GM23338 (cell line): ENCODE data around the gene DCST1.

Experiments used
- CREB1 ChIP-seq: fragments of 250-450 bp; sonication (Bioruptor Pico); IDR thresholded peaks from 2 replicates; pipeline ENCODE4 v1.5.0; 2020; ENCODE audit warnings: low read depth, mild to moderate bottlenecking, moderate library complexity
- EZH2 ChIP-seq: fragments of 200-600 bp; sonication (generic); IDR thresholded peaks from one replicate; pipeline ENCODE4 v1.8.0; 2017; ENCODE audit warnings: antibody characterized with exemption, mild to moderate bottlenecking, low read depth; ENCODE audit not compliant: unreplicated experiment
- EZH2phosphoT487 ChIP-seq: fragments of 200-600 bp; sonication (generic); IDR thresholded peaks from one replicate; pipeline ENCODE4 v1.8.1; 2018; ENCODE audit warnings: antibody characterized with exemption; ENCODE audit not compliant: unreplicated experiment
- JUNB ChIP-seq: IDR thresholded peaks from one replicate; pipeline ENCODE4 v1.6.1; 2016; ENCODE audit warnings: antibody characterized with exemption; ENCODE audit not compliant: unreplicated experiment
- POLR2AphosphoS5 ChIP-seq: IDR thresholded peaks from 2 replicates; pipeline ENCODE4 v1.6.1; 2016; ENCODE audit warnings: antibody characterized with exemption, low read depth
- STAT1 ChIP-seq: IDR thresholded peaks from one replicate; pipeline ENCODE4 v1.6.1; 2016; ENCODE audit warnings: antibody characterized with exemption; ENCODE audit not compliant: unreplicated experiment
- ZNF114 ChIP-seq: fragments of 250-450 bp; sonication (Bioruptor Pico); IDR thresholded peaks from 2 replicates; pipeline ENCODE4 v1.5.0; 2020; ENCODE audit warnings: mild to moderate bottlenecking, moderate library complexity
- ZNF331 ChIP-seq: fragments of 250-450 bp; sonication (Bioruptor Pico); IDR thresholded peaks from 2 replicates; pipeline ENCODE4 v1.5.0; 2020; ENCODE audit warnings: low read depth, mild to moderate bottlenecking, moderate library complexity
- TF ChIP-seq, protein P1 (sequence below), 2 experiments: fragments of 200-600 bp in 1 of 2; sonication (generic) in 1 of 2; conservative IDR thresholded peaks; 2 replicates each; pipeline versions ENCODE4 v1.5.1 to v1.6.1; 2016 to 2017; ENCODE audit warnings: antibody characterized with exemption in 2 of 2, low read depth in 2 of 2, mild to moderate bottlenecking in 2 of 2, moderate library complexity in 1 of 2
- TF ChIP-seq, protein P2 (sequence below): IDR thresholded peaks from one replicate; pipeline ENCODE4 v1.6.1; 2018; ENCODE audit warnings: antibody characterized with exemption; ENCODE audit not compliant: unreplicated experiment
- TF ChIP-seq, protein P3 (sequence below): IDR thresholded peaks from 2 replicates; pipeline ENCODE4 v1.6.1; 2016; ENCODE audit warnings: antibody characterized with exemption
- TF ChIP-seq, protein P4 (sequence below): fragments of 250-450 bp; sonication (Bioruptor Pico); IDR thresholded peaks from 2 replicates; pipeline ENCODE4 v1.5.0; 2020; ENCODE audit warnings: mild to moderate bottlenecking, moderate library complexity

DNA sequence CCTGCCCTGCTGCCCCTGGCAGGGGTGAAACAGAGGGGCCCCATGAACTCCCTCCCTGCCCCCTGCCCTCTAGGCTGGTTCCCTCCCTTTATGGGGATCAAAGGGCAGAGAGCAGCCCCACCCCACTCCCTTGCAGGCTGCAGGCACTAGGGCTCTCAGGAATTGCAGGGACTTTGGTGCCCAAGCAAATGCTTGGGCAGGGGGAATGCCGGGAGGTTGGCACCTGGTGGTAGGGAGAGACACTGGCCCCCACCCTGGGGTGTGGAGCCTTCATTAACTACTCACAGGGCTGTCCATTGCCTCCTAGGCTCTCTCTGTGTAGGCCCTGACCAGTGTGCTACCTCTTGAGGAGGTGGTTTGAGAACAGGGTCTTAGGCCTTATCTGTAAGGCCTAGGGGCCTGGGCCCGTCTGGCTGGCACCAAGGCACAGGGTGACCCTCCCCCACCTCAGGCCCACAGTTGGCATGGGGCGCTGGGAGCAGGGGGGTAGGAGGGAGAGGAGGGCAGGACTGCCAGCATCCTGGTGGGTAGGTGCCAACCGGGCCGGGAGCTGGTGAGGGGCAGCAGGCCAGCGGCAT is 26.3 kb upstream of the DCST1 start:
- TF ChIP-seq, protein P1, sequence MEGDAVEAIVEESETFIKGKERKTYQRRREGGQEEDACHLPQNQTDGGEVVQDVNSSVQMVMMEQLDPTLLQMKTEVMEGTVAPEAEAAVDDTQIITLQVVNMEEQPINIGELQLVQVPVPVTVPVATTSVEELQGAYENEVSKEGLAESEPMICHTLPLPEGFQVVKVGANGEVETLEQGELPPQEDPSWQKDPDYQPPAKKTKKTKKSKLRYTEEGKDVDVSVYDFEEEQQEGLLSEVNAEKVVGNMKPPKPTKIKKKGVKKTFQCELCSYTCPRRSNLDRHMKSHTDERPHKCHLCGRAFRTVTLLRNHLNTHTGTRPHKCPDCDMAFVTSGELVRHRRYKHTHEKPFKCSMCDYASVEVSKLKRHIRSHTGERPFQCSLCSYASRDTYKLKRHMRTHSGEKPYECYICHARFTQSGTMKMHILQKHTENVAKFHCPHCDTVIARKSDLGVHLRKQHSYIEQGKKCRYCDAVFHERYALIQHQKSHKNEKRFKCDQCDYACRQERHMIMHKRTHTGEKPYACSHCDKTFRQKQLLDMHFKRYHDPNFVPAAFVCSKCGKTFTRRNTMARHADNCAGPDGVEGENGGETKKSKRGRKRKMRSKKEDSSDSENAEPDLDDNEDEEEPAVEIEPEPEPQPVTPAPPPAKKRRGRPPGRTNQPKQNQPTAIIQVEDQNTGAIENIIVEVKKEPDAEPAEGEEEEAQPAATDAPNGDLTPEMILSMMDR (conservative IDR thresholded peaks at IDR 0.05; ENCODE audit: low read depth in 2 of 2) = no peak
- TF ChIP-seq POLR2AphosphoS5 (no peak), STAT1 (no peak), EZH2phosphoT487 (no peak), JUNB (no peak), EZH2 (no peak), ZNF114 (CRISPR knock-in tag) (no peak), CREB1 (CRISPR knock-in tag) (no peak), ZNF331 (CRISPR knock-in tag) (no peak)
- TF ChIP-seq, protein P2, sequence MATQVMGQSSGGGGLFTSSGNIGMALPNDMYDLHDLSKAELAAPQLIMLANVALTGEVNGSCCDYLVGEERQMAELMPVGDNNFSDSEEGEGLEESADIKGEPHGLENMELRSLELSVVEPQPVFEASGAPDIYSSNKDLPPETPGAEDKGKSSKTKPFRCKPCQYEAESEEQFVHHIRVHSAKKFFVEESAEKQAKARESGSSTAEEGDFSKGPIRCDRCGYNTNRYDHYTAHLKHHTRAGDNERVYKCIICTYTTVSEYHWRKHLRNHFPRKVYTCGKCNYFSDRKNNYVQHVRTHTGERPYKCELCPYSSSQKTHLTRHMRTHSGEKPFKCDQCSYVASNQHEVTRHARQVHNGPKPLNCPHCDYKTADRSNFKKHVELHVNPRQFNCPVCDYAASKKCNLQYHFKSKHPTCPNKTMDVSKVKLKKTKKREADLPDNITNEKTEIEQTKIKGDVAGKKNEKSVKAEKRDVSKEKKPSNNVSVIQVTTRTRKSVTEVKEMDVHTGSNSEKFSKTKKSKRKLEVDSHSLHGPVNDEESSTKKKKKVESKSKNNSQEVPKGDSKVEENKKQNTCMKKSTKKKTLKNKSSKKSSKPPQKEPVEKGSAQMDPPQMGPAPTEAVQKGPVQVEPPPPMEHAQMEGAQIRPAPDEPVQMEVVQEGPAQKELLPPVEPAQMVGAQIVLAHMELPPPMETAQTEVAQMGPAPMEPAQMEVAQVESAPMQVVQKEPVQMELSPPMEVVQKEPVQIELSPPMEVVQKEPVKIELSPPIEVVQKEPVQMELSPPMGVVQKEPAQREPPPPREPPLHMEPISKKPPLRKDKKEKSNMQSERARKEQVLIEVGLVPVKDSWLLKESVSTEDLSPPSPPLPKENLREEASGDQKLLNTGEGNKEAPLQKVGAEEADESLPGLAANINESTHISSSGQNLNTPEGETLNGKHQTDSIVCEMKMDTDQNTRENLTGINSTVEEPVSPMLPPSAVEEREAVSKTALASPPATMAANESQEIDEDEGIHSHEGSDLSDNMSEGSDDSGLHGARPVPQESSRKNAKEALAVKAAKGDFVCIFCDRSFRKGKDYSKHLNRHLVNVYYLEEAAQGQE = no peak
- TF ChIP-seq, protein P3, sequence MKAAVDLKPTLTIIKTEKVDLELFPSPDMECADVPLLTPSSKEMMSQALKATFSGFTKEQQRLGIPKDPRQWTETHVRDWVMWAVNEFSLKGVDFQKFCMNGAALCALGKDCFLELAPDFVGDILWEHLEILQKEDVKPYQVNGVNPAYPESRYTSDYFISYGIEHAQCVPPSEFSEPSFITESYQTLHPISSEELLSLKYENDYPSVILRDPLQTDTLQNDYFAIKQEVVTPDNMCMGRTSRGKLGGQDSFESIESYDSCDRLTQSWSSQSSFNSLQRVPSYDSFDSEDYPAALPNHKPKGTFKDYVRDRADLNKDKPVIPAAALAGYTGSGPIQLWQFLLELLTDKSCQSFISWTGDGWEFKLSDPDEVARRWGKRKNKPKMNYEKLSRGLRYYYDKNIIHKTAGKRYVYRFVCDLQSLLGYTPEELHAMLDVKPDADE = no peak
- TF ChIP-seq, protein P4, sequence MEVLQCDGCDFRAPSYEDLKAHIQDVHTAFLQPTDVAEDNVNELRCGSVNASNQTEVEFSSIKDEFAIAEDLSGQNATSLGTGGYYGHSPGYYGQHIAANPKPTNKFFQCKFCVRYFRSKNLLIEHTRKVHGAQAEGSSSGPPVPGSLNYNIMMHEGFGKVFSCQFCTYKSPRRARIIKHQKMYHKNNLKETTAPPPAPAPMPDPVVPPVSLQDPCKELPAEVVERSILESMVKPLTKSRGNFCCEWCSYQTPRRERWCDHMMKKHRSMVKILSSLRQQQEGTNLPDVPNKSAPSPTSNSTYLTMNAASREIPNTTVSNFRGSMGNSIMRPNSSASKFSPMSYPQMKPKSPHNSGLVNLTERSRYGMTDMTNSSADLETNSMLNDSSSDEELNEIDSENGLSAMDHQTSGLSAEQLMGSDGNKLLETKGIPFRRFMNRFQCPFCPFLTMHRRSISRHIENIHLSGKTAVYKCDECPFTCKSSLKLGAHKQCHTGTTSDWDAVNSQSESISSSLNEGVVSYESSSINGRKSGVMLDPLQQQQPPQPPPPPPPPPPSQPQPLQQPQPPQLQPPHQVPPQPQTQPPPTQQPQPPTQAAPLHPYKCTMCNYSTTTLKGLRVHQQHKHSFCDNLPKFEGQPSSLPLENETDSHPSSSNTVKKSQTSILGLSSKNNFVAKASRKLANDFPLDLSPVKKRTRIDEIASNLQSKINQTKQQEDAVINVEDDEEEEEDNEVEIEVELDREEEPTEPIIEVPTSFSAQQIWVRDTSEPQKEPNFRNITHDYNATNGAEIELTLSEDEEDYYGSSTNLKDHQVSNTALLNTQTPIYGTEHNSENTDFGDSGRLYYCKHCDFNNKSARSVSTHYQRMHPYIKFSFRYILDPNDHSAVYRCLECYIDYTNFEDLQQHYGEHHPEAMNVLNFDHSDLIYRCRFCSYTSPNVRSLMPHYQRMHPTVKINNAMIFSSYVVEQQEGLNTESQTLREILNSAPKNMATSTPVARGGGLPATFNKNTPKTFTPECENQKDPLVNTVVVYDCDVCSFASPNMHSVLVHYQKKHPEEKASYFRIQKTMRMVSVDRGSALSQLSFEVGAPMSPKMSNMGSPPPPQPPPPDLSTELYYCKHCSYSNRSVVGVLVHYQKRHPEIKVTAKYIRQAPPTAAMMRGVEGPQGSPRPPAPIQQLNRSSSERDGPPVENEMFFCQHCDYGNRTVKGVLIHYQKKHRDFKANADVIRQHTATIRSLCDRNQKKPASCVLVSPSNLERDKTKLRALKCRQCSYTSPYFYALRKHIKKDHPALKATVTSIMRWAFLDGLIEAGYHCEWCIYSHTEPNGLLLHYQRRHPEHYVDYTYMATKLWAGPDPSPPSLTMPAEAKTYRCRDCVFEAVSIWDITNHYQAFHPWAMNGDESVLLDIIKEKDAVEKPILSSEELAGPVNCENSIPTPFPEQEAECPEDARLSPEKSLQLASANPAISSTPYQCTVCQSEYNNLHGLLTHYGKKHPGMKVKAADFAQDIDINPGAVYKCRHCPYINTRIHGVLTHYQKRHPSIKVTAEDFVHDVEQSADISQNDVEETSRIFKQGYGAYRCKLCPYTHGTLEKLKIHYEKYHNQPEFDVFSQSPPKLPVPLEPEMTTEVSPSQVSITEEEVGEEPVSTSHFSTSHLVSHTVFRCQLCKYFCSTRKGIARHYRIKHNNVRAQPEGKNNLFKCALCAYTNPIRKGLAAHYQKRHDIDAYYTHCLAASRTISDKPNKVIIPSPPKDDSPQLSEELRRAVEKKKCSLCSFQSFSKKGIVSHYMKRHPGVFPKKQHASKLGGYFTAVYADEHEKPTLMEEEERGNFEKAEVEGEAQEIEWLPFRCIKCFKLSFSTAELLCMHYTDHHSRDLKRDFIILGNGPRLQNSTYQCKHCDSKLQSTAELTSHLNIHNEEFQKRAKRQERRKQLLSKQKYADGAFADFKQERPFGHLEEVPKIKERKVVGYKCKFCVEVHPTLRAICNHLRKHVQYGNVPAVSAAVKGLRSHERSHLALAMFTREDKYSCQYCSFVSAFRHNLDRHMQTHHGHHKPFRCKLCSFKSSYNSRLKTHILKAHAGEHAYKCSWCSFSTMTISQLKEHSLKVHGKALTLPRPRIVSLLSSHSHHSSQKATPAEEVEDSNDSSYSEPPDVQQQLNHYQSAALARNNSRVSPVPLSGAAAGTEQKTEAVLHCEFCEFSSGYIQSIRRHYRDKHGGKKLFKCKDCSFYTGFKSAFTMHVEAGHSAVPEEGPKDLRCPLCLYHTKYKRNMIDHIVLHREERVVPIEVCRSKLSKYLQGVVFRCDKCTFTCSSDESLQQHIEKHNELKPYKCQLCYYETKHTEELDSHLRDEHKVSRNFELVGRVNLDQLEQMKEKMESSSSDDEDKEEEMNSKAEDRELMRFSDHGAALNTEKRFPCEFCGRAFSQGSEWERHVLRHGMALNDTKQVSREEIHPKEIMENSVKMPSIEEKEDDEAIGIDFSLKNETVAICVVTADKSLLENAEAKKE (CRISPR knock-in tag) = no peak
